Ureter (tissue), 1 donor: ENCODE data around the gene HAND2. TPM values are rescaled to one million over a fixed set of nuclear protein-coding genes. Genes with fewer than 3 reads are reported as not detected.

ENCODE experiments used
- DNase-seq: peaks from one replicate; pipeline ENCODE4 v3.0.0-alpha.2; 2020; ENCODE audit warnings: low spot score
- total RNA-seq: library from RNA; stranded (reverse); gene quantifications from one replicate; pipeline ENCODE4 v1.2.4, GENCODE V29; 2023
- donor health status: DM: yes; HTN: yes; CAD: no.

Gene HAND2
- total RNA-seq, 1 donor from 2014 or later, result 0.21 TPM

GRCh38 chr4:173521467-173522159, 8.4 kb downstream of the HAND2 start:
- DNase-seq, result no peak

- no peak for DNase-seq
These were observed 9.0 kb downstream of the HAND2 start for GRCh38 chr4:173520921-173521466.

- no peak for DNase-seq
These were observed 10.6 kb downstream of the HAND2 start for GRCh38 chr4:173519111-173520101.

GRCh38 chr4:173518425-173519102, 11.5 kb downstream of the HAND2 start:
- no peak for DNase-seq

- no peak for DNase-seq
These were observed 12.1 kb downstream of the HAND2 start for GRCh38 chr4:173517781-173518424.

GRCh38 chr4:173516621-173517524, 13.2 kb downstream of the HAND2 start:
- DNase-seq, result no peak

- DNase-seq, result no peak
These were observed 14.6 kb downstream of the HAND2 start for GRCh38 chr4:173515458-173515857.

- DNase-seq, result no peak
These were observed 15.3 kb downstream of the HAND2 start for GRCh38 chr4:173514641-173515217.

GRCh38 chr4:173513651-173514050, 16.4 kb downstream of the HAND2 start:
- DNase-seq, result no peak

GRCh38 chr4:173511787-173512361, 18.2 kb downstream of the HAND2 start:
- no peak for DNase-seq

- no peak for DNase-seq
These were observed 20.7 kb downstream of the HAND2 start for GRCh38 chr4:173509036-173510001.

GRCh38 chr4:173508386-173509035, 21.5 kb downstream of the HAND2 start:
- DNase-seq, result no peak

GRCh38 chr4:173507471-173508385, 22.3 kb downstream of the HAND2 start:
- DNase-seq, result no peak

GRCh38 chr4:173506597-173507211, 23.3 kb downstream of the HAND2 start:
- no peak for DNase-seq

GRCh38 chr4:173505924-173506518, 24.0 kb downstream of the HAND2 start:
- no peak for DNase-seq

- no peak for DNase-seq
These were observed 25.9 kb downstream of the HAND2 start for GRCh38 chr4:173504181-173504503.
